Measurements from ENCODE around the gene MEGF10.

GRCh38 chr5:127324756-127325155 is 34.2 kb downstream of the MEGF10 start:
- TF ChIP-seq REST (IDR thresholded peaks at IDR 0.05; ENCODE audit: borderline replicate concordance) (no peak), CTCF (IDR thresholded peaks at IDR 0.05; ENCODE audit: poor library complexity, severe bottlenecking) (no peak), EZH2 (IDR thresholded peaks at IDR 0.05; ENCODE audit: borderline replicate concordance, insufficient read depth, low read length, poor library complexity, severe bottlenecking) (no peak), POLR2AphosphoS5 (IDR thresholded peaks at IDR 0.05) (no peak), EP300 (conservative IDR thresholded peaks at IDR 0.05; ENCODE audit: poor library complexity, severe bottlenecking) (no peak), SMC3 (conservative IDR thresholded peaks at IDR 0.05; ENCODE audit: poor library complexity) (no peak), TAF1 (IDR thresholded peaks at IDR 0.05; ENCODE audit: low read depth) (no peak), RAD21 (conservative IDR thresholded peaks at IDR 0.05) (no peak), MXI1 (conservative IDR thresholded peaks at IDR 0.05; ENCODE audit: poor library complexity, severe bottlenecking) (no peak)

All from neural cell (in vitro differentiated cells).